Measurements from ENCODE around the gene PRRC2A. TPM values are rescaled to one million over a fixed set of nuclear protein-coding genes. Genes with fewer than 3 reads are reported as not detected.

The PRRC2A gene
- polyA plus RNA-seq, 12 donors = 104 to 352 (median 123) TPM

DNA sequence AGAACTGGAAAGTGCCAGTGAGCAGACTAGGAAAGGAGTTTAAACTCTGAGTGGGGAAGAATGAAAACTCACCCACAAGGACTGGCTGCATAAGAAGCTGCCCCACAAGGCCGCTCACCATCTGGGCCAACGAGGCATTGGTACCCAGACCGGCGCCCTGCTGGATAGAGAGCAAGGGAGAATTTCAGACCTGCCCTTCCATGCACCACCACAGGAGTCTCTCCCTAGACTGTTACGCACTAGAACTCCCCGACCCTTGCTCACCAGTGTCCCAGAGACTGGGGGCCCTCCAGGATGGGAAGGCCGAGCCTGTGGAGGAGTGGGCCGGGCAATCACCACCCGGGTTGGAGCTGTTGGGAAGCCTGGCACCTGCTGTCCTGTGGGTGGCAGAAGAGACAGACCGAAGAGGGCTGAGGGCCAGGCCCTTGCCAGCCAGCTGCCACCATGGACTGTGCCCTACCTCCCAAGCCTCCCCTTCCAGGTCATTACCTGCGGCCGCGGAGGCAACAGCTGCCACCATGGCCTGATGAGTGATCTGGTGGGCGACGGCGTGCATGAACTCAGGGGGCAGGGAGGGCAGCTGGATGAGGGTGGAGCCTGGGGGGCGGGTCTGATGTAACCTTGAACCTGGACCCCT, 23.4 kb downstream of the PRRC2A start:
- no peak for DNase-seq

GRCh38 chr6:31645325-31645724, 24.8 kb downstream of the PRRC2A start:
- DNase-seq = no peak

- no peak for DNase-seq
These were observed 31.2 kb downstream of the PRRC2A start for GRCh38 chr6:31651602-31652191.

DNA sequence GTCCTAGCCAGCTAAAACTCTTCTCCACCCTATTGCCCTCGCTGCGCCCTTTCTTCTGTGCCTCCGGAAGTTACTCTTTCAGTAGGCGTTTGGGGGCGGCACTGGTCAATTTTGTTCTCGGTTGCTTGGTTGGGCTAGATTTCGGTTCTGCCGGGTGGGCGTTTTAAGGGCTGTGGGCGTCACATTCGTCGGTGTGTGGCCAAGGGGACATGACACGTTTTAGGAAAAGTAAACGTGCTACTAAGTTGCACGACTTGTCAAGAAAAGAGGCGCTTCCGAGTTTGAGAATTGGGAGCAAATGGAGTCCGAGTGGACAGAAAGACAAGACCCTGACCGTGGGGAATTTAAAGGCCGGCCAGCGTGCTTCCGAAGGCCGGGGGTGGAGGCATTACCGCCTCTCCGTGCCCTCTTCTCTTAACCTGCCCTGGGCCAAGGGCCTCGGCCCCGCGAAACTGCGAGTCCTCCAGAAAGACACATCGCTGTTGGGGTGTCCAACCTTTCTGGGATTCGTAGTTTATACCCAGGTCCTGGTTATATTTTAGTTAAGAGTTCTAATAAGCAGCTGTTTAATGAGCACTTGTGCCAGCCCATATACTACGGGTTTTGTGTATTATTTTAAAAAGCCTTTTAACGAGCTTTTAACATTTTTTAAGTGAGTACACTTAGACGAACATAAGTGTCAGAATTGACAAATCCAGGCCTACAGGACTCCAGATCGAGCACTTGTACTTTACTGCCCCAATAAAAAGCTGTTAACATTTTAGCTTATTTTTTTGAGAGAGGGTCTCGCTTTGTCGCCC, 32.6 kb downstream of the PRRC2A start:
- no peak for DNase-seq

DNA sequence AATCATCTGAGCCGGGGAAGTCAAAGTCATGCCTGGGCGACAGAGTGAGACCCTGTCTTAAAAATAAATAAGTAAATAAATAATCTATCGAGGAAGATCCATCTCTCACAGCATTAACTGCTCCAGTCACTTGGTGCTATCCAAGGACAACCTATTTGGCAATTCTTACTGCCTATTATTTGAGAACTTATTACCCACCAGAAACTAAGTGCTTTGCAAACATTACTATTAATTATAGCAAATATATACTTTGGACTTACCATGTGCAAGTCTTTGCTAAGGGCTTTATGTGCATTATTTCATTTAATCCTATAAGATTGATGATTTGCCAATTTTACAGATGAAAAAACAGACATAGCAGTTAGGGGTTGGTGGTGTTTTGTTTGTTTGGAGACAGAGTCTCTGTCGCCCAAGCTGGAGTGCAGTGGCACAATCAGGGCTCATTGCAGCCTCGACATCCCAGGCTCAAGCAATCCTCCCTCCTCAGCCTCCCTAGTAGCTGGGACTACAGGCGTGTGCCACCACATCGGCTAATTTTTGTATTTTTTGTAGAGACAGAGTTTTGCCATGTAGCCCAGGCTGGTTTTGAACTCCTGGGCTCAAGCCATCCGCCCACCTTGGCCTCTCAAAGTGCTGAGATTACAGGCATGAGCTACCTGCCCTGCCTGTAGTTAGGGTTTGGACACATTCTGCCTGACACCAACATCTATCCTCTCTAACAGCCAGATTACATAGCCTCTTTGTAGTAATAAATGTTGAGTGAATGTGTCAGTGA, 34.2 kb downstream of the PRRC2A start:
- DNase-seq = no peak

DNA sequence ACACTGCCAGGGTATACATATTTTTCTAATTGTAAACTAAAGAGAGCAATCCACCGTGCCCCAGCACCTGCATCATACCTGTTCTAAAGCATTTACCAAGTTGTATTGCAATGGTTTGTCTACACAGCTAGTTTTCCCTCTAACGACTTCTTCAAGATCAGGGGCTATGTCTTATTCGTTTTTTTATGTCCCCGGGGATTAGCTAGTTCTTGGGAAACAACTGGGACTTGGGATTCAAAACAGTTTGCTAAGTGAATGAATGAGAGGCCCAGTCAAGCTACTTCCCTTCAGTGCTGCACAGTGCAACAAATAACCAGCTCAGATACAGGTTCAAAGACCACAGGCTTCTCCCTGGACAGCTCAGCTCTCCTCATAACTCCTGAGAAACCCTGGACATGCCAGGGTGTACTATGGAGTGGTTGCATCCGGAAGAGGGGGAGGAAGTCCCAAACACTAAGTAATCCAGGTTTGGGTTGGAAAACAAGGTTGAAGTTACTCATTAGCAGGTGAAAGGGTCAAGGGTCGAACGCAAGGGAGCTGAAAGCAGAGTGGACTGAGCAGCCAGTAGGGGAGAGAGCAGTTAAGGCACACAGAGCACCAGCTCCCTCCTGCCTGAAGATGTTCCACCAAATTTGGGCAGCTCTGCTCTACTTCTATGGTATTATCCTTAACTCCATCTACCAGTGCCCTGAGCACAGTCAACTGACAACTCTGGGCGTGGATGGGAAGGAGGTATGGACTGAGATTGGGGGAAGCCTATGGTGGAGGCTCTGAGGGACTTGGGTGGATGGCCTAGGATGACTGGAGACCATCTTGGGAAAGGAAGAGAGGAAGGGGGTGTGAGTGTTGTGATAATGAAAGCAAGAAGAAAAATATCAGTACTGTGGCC, 35.1 kb downstream of the PRRC2A start, which contains the start of gene APOM:
Gene APOM, plus strand, starts transcription at position 546 of the 889 bp plus-strand sequence. Its CDS starts 73 bp downstream, at position 619.
- no peak for DNase-seq

DNA sequence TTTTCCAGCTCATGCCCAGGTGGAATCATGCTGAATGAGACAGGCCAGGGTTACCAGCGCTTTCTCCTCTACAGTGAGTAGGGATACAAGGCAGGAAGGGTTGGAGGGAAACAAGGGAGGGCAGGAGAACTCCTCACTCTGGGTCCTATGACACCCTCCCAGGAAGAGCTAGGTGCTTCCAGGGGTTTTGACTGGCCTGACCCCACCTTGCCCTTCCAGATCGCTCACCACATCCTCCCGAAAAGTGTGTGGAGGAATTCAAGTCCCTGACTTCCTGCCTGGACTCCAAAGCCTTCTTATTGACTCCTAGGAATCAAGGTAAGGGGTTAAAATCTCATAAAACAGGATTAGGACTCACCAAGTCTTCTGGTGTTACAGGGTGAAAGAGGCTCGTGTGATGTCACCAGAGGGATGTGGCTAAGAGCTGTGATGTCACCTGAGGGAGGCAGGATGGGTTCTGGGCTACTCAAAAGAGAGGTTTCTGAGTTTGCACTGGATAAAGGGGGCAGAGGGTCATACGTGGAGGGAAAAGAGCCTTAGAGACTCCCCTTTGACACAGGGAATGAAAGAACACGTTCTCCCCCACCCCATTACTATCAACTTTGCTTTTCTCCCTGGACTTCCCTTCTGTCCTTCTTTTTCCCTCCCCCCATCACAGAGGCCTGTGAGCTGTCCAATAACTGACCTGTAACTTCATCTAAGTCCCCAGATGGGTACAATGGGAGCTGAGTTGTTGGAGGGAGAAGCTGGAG, 37.1 kb downstream of the PRRC2A start:
- no peak for DNase-seq

DNA sequence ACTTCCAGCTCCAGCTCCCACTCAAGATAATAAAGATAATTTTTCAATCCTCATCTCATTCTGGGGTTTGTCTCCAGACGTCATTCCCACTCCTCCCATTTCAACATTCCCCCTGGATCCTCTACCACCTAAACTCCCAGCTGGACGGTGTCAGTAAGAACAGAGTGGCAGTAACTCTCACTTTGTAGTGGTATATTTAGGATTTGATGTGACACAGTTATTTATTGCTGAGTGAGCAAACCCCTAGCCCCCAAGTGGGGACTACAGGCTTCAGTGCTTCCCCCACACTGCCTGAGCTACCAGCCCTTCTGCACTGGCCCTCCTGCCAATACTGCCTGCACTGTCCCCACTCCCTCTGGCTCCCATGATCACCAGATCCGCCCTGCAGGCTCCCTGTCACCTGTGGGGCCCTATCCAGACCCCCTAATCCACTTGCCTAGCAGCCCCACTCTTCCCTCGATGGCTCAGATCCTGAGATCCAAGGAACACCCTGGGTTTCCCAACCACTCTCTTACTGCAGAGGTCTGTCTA, 37.7 kb downstream of the PRRC2A start:
- DNase-seq = no peak

DNA sequence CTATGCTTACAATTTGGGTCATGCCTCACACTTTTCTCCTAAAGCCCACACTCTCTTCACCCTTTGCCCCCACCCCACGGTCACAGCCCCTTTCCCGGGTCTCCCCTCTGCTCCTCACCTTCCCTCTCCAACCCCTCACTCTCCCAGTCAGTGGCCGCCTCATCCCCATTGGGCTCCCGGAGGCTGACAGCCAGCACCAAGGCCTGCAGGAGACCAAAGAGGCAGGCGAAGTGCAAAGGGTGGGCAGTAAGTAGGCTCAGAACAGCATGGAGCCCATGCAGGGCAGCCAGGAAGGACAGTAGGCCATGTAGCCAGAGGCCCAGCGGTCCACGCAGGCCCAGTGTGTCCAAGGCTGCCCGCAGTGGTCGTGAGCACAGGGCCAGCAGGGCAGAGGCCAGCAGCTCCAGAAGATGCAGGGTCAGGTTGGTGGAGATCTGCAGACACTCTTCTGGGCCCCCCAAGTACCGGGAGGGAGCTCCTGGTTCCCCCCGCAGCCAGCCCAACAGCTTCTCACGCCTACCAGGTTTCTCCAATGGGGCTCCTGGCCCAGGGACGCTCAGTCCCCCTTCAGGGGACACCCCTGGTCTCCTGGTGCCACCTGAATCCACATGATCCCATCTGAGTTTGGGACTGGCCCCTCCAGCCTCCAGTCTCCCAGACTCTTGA, 38.6 kb downstream of the PRRC2A start:
- no peak for DNase-seq

- DNase-seq = no peak
These were observed 39.3 kb downstream of the PRRC2A start for GRCh38 chr6:31659649-31660380.

- peak; percentile 86 for DNase-seq
These were observed 40.1 kb downstream of the PRRC2A start, which contains the start of gene C6orf47 for GRCh38 chr6:31660381-31661261. Gene C6orf47, minus strand, starts transcription at chr6:31660778. Its CDS starts 831 bp downstream, at chr6:31659947.

GRCh38 chr6:31661262-31662123, 41.0 kb downstream of the PRRC2A start:
- DNase-seq = no peak

DNA sequence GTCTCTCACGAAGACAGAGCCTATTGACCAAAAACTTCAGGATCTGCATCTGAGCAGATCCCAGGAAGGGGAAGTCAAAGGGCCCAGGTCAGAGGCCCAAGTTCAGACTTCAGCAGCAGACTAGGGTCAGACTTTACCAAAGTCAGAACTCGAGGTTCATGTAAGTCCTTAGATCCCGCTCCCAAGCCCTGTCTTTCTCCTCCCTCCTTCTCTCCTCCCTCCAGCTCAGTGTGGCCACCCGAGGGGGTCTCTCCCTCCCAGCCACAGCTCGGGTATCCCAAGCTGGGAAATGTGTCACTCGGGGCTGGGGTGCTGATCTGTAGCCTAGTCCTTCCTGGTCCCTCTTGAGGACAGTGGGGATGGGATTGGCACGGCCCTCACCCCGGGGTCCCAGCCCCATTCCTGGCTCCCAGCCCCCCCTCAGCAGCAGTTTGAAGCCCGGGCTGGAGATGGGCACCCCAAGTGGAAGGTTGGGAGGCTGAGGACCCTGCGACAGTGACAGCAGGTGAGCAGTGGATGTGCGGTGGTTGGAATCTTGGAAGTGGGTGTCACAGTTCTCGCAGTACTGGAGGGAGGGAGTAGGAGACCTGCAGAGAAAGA, 41.7 kb downstream of the PRRC2A start:
- DNase-seq = no peak

GRCh38 chr6:31663126-31663960, 42.8 kb downstream of the PRRC2A start:
- DNase-seq = no peak
